ENCODE results near the gene SLC2A4RG.

SLC2A4RG gene

GRCh38 chr20:63778034-63778752 is 38.6 kb downstream of the SLC2A4RG start:
- no peak for DNase-seq (ENCODE audit: low spot score)

GRCh38 chr20:63778857-63779256 is 39.3 kb downstream of the SLC2A4RG start:
- DNase-seq (ENCODE audit: low spot score) = no peak

GRCh38 chr20:63781181-63781580 is 41.6 kb downstream of the SLC2A4RG start:
- no peak for DNase-seq (ENCODE audit: low spot score)

DNA sequence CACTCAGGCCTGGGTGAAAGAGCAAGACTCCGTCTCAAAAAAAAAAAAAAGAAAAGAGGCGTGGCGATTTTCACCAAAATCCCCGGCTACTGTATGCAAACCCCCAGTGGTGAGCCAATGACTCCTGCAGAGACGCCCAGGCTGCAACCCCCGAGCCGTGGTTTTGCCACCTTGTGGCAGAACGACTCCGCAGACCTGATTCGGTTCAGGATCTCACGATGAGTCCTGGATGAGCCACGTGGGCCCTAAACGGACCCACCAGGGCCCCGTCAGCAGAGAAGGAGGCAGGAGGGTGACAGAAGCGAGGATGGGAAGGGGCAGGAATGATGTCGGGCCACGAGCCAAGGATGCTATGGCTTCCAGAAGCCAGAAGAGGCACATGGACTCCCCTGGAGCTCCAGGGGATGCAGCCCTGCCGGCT is 42.5 kb downstream of the SLC2A4RG start:
- no peak for DNase-seq (ENCODE audit: low spot score)

DNA sequence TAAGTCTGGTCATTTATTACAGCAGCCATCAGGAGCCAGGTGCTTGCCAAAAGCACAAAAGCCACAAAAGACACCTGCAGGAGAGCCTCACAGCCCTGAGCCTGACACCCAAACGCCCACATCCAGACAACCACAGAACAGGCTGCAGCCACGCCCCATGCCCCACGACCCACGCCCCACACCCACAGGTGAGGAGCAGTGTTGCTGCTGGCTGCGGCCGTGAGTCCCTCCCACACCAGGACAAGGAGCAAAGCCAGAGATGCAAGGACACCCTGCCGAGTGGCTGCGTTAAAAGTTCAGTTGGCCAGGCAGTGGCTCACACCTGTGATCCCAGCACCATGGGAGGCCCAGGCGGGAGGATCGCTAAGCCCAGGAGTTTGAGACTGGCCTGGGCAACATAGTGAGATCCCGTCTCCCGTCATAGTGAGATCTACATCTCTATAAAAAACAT is 43.0 kb downstream of the SLC2A4RG start:
- DNase-seq (ENCODE audit: low spot score) = no peak

GRCh38 chr20:63783970-63784369 is 44.4 kb downstream of the SLC2A4RG start:
- DNase-seq (ENCODE audit: low spot score) = no peak

GRCh38 chr20:63785691-63786131 is 46.1 kb downstream of the SLC2A4RG start:
- no peak for DNase-seq (ENCODE audit: low spot score)

DNA sequence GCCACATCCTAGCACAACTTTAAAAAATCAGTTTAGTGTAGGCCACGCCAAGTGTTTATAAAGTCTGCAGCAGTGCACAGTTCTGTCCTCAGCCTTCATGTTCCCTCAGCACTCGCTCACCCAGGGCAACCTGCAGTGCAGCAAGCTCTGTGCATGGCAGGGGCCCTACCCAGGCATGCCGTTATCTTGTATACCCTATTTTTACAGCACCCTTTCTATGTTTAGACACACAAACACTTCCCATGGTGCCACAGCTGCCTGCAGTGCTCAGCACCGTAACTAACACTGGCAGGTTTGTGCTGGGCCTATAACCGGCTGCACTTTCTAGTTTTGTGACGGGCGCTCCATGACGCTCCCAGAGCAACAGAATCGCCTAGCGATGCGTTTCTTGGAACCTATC is 47.7 kb downstream of the SLC2A4RG start:
- DNase-seq (ENCODE audit: low spot score) = no peak

DNA sequence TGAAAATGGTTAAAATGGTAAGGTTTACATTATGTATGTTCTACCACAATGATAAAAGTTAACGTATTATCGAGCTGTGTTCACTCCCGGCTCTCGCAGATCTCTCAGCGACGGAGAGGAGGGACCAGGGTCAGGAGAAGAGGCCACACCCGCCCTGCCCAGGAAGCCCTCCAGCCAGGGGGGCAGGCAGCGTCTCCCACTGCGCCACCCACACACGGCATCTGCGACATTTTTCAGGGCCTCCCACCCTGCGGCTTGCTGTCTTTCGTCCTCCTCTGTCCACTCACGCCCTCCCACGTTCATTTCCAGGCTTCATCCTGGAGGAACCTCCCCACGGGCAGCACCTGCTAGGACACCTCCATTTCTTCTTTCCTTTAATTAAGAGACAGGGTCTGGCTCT is 48.2 kb downstream of the SLC2A4RG start:
- no peak for DNase-seq (ENCODE audit: low spot score)

GRCh38 chr20:63789836-63790571 is 50.4 kb downstream of the SLC2A4RG start:
- no peak for DNase-seq (ENCODE audit: low spot score)

GRCh38 chr20:63790572-63791168 is 51.1 kb downstream of the SLC2A4RG start:
- DNase-seq (ENCODE audit: low spot score) = no peak

GRCh38 chr20:63791497-63792156 is 52.1 kb downstream of the SLC2A4RG start:
- DNase-seq (ENCODE audit: low spot score) = no peak

GRCh38 chr20:63792866-63793265 is 53.3 kb downstream of the SLC2A4RG start:
- no peak for DNase-seq (ENCODE audit: low spot score)

All from hematopoietic multipotent progenitor cell treated with erythropoietin and hydrocortisone succinate and interleukin-3 and kit ligand, for 17 days (in vitro differentiated cells).